GM18873 (cell line): ENCODE data around the gene PLCB3.

Source experiments
- ATAC-seq: cut with Tn5 transposase; IDR thresholded peaks from one replicate; pipeline ENCODE4 v1.9.1; 2021; ENCODE audit warnings: mild to moderate bottlenecking, moderate library complexity, moderate number of reproducible peaks; ENCODE audit not compliant: unreplicated experiment, low FRiP score

The PLCB3 gene

DNA sequence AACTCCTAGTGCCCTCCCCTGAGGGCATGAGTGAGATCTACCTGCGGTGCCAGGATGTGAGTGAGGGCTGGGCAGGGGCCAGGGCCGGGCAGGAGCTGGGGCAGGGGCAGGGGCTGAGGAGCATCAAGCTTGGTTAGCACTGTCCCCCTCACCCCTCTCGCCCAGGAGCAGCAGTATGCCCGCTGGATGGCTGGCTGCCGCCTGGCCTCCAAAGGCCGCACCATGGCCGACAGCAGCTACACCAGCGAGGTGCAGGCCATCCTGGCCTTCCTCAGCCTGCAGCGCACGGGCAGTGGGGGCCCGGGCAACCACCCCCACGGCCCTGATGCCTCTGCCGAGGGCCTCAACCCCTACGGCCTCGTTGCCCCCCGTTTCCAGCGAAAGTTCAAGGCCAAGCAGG, 31.1 kb upstream of the PLCB3 start:
- no peak for ATAC-seq

DNA sequence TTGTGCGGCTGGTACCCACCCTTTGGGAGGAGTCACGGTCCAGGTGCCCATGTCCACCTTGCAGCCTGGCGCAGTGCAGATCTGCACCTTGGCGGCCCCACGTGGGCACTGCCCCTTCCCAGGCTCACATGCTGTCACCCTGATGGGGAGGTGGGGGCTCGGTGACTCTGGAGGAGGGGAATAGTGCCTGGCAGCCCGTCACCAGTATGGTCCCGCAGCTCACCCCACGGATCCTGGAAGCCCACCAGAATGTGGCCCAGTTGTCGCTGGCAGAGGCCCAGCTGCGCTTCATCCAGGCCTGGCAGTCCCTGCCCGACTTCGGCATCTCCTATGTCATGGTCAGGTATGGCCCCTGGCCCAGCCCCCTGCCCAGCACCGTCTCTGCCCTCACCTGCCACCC, 30.5 kb upstream of the PLCB3 start:
- ATAC-seq: no peak

DNA sequence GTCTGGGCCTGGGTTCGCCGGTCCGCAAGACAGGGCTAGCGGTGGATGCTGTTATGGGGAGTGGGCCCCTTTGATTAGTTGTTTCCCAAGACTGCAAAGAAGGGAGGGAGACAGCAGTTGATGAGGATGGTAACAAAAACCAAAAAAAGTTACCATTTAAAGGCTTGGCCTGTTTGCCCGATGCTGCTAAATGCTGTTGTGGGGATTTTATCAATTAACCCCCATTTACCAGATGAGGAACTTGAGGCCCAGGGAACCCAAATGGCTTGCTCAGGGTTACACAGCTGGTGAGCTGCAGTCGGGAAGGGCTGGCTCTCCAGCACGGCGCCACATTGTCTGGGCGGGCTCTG, 28.7 kb upstream of the PLCB3 start:
- ATAC-seq: no peak

DNA sequence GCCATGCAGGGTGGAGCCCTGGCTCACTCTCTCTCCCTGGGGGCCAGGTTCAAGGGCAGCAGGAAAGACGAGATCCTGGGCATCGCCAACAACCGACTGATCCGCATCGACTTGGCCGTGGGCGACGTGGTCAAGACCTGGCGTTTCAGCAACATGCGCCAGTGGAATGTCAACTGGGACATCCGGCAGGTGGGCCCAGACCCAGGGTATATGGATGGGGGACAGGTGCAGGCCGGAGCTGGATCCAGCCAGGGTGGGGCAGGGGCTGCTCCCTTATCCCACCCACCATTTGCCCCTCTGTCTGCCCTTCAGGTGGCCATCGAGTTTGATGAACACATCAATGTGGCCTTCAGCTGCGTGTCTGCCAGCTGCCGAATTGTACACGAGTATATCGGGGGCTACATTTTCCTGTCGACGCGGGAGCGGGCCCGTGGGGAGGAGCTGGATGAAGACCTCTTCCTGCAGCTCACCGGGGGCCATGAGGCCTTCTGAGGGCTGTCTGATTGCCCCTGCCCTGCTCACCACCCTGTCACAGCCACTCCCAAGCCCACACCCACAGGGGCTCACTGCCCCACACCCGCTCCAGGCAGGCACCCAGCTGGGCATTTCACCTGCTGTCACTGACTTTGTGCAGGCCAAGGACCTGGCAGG, 28.2 kb upstream of the PLCB3 start:
- no peak for ATAC-seq

DNA sequence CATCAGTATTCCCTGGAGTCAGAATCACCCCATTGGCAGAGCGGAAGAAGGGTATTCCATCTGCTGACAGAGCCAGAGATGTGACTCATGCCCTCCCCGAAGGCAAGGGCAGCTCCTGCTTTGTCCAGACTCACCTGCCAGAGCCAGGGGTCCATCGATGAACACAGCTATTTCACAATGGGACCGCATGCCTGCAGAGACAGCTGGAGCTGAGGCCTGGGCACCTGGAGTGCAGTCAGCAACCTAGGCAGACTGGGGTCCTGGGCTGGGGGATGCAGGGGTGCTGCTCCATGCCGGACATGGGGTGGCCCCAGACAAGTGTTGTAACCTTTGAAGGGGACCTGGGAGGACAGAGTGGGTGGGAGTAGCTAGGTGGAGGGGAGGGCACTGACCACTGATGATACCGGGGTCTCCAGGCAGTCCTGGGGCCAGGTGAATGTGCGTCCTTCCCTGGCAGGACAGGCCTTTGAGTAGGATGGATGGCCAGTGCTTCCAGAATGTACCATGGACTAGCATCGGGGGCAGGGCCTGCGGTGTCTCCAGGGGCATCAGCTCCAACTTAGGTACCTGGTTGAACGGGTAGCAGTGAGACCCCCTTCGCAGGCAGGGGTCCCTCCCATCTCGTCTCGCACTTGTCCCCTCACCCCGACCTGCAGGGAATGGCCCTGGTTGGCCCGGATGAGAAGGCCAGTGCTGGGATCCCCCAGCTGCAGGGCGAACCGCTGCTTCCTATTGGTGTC, 27.0 kb upstream of the PLCB3 start:
- no peak for ATAC-seq

DNA sequence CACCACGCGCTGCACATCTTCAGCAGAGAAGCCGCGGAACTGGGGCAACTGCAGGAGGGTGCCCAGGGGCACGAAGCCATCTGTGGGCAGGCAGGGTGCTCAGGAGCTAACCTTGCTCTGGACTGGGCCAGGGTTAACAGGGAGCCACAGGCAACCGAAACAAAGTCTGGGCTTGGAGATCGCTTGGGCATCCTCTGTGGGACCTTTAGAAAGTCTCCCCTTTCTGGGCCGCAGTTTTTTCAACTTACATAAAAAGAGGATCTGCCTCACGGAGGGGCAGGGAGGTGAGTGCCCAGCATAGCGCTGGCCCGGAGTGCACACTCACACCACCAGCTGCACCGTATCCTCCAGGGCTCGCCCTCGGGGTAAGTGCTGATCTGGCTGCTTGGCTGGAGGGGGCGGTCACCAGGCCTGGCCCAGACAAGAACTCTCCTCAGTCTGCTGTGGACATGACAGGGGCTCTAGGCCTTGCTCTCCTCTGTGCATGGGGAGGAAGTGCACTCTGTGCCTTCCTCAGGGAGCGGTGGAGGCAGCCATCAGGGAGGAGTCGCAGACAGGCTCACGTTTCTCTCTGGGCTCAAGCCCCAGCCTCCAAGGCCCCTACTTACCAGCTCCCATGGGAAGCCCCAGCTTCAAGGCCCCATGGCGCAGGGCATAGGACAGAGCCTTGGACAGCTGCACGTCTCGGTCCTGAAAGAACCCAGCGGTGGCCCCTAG, 26.3 kb upstream of the PLCB3 start:
- no peak for ATAC-seq

DNA sequence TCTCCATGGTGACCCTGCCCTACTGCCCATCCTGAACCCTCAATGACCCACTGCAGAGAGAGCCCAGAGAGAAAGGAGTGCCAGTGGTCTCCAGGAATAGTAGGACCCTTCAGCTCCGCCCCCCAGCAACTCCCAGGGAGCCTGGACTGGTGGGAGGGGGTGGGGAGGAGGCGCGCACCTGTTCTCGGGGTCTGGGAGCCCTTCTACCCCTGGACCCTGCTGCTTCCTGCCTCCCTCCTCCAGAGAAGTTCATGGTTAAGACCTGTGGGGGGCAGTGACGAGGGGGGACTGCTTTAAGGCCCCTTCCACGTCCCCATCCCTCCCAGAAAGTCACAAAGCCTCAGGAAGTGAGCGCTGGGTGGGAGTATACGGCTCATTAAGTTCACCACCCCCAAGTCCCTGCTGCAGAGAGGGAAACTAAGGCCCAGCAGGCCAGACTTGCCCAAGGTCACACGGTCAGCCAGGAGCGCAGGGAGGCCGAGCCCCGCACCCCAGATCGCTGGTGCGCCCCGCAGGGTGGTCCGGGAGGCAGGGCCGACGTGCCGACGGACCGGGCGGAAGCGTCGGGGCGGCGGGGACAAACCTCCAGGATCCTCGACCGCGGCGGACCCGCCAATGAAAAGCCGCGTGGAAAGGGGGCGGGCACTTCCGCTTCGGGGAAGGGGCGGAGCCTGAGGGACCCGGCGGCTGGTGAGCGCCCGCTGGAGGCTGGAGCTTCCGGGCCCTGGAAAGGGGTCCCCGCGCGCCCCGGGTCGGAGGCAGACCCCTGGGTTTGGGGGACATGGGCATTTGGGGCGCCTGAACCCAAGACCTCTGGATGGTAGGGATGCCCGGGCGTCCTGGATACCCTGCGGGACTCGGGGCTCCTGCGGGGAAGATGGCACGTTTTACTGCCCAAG, 25.5 kb upstream of the PLCB3 start, which contains the start of the genes NUDT22 and TRPT1:
Gene NUDT22 (plus strand): TSS at position 667 of the 899 bp plus-strand sequence. CDS start 379 bp downstream, outside the sequence.
Gene TRPT1 (minus strand): TSS at position 579 of the 899 bp plus-strand sequence. CDS start 326 bp downstream, at position 253.
- no peak for ATAC-seq

DNA sequence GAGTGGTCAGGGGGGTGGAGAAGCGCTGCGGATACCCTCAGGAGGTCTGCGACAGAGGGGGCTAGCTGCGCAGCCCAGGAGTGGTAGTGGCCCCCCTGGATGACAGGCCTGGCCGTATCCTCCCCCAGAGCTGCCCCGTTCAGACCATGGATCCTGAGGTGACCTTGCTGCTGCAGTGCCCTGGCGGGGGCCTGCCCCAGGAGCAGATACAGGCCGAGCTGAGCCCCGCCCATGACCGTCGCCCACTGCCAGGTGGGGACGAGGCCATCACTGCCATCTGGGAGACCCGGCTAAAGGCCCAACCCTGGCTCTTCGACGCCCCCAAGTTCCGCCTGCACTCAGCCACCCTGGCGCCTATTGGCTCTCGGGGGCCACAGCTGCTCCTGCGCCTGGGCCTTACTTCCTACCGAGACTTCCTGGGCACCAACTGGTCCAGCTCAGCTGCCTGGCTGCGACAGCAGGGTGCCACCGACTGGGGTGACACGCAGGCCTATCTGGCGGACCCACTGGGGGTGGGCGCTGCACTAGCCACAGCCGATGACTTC, 24.8 kb upstream of the PLCB3 start:
- no peak for ATAC-seq

DNA sequence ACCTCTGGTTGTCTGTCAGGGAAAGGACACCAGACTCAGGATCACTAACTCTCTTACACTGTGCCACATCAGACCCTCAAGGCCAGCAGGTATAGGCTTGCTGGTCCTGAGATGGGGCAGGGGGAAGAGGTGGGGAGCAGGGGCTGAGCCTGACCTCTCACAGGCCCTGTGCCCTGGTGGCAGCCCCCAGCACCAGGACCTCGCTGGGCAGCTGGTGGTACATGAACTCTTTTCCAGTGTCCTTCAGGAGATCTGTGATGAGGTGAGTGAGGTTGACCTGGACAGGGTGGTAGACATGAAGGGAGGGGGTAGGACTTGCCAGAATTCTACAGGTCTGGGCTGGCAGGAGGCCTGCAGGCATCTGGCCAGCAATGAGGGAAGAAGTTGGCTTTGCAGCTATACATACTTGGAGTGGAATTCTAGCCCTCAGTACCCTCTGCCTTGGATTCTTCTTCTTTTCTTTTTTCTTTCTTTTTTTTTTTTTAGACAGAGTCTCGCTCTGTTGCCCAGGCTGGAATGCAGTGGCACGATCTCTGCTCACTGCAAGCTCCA, 23.8 kb upstream of the PLCB3 start:
- no peak for ATAC-seq

DNA sequence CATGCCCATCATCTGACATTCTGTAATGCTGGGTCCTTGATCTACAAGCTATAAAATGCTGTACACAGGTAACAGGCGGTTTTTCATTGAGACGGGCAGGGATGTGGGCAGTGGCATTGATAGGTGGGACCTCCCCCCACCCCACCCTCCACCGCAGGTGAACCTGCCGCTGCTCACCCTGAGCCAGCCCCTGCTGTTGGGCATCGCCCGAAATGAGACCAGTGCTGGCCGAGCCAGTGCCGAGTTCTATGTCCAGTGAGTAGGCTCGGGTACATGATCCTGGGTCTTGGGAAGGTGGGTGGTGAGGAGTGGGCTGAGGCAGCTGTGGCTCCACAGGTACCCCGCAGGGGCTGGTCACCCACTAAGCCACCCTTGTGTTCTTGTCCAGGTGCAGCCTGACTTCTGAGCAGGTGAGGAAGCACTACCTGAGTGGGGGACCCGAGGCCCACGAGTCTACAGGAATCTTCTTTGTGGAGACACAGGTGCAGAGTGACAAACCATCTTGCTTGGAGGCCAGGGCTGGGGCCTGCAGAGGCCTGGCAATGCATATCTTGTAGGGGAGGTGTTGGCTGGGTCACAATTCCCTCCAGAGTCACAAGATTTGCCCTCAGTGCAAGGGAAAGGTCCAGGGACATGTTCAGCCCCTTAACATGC, 22.1 kb upstream of the PLCB3 start:
- ATAC-seq: no peak

DNA sequence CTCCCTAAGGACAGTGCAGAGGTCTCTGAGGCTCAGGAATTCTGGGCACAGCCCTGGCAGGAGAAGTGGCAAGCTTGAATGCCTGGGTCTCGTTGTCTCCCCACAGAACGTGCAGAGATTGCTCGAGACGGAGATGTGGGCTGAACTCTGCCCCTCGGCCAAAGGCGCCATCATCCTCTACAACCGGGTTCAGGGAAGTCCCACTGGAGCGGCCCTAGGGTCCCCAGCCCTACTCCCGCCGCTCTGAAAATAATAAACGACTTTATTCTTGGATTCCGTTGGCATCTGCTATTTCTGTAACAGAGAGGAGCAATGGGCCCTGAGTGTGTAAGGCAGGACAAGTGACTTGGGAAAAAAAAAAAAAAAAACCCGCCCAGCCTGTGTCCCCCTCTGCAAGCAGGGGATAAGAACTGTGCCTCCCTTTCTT, 21.6 kb upstream of the PLCB3 start:
- no peak for ATAC-seq

DNA sequence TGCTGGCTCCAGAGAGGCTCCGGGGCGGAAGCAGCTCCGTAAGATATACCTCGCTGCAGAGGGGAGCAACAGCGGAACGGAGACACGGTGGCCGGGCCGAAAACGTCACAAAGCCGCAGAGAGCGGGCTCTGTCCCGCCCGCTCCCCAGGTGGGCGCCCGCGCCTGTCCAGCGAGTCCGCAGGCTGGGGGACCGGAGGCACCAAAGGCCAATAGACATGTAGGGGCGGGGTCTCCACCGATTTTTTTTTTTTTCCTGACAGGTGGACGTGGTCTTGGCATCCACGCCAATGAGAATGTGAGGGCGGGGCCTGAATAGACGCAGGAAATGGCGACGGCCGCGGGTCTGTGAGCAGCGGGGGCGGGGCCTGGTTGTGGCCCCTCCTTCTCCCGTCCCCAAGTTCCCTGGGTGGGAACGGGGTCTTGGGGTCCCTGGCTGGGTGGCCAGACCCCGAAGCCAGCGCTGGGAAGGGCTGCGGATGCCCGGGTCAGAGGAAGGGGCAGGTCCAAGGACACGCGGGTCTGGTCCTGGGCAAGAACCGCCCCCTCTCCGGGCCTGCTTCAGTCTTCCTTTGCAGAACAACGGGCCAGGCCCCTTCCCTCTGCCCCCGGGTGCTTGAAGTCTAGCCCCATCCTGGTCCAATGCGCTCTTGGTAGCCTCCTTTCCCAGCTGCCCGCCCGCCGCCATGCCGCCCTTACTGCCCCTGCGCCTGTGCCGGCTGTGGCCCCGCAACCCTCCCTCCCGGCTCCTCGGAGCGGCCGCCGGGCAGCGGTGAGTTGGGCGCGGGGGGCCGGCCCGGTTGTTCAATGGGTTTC, 21.0 kb upstream of the PLCB3 start, which contains the start of gene DNAJC4:
Gene DNAJC4 (plus strand): TSS at position 378 of the 814 bp plus-strand sequence. CDS start 307 bp downstream, at position 685.
- peak; percentile 39 for ATAC-seq

DNA sequence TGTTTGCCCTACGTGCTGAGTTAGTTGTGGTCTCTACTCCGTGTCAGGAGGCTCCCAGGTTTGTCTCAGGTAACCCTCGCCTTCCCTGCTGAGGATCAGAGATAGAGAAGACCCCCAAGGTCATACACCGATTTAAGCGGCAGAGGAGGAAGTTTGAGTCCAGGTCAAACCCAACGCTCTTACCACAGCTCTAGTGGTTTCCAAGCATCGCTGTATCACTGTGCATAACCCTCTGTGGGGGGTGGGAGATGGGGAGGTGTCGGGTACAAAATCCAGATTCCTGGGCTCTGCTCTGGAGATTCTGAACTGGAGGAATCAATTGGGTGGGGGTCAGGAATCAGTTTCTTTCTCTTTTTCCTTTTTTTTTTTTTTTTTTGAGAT, 20.4 kb upstream of the PLCB3 start:
- no peak for ATAC-seq

DNA sequence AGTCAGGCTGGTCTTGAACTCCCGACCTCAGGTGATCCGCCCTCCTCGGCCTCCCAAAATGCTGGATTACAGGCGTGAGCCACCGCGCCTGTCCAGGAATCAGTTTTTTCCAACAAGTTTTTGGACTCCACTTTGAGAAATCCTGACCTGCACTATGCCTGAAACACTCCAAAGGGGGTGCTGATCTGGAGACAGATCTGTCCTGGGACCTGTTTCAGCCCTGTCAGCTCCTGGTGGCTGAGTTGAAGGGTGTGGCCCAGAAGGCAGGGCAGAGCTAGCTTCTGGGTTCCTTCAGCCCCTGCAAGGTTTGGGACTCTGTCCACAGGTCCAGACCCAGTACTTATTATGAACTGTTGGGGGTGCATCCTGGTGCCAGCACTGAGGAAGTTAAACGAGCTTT, 19.8 kb upstream of the PLCB3 start:
- ATAC-seq: no peak

DNA sequence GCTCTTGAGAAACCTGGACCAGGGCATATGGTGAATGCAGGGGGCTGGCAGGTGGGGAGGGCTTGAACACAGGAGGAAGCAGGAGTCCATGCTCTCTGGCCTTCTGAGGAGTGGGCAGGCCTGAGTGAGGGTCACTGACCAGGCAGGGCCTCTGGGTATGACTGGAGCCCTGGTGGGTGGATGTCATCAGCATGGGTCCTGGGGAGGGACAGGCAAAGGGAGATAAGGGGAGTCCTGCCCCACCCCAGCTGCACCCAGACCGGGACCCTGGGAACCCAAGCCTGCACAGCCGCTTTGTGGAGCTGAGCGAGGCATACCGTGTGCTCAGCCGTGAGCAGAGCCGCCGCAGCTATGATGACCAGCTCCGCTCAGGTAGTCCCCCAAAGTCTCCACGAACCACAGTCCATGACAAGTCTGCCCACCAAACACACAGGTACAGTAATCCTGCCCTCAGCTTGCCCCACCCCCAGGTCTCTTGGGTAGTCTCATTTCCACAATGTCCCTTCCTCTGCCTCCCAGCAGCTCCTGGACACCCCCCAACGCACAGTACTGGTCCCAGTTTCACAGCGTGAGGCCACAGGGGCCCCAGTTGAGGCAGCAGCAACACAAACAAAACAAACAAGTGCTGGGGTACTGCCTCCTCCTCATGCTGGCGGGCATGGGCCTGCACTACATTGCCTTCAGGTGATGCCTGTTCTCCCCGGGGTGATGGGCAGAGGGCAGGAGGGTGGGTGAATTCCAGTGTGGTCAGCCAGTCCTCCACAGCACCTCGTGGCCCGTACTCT, 19.0 kb upstream of the PLCB3 start:
- no peak for ATAC-seq

DNA sequence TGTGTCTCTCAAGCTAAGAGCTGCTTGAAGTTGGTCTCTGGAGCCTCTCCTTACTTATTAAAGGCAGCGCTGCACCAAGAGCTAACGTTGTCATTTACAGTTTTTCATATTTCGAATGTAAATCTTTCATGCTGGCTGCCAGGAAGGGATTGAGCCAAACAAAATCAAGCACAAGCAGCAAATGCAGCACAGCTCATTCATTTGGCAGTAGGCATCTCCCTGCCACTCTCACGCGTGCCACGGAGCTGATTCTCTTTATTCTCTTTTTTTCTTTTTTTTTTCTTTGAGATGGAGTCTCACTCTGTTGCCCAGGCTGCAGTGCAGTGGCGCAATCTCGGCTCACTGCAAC, 18.4 kb upstream of the PLCB3 start:
- no peak for ATAC-seq

DNA sequence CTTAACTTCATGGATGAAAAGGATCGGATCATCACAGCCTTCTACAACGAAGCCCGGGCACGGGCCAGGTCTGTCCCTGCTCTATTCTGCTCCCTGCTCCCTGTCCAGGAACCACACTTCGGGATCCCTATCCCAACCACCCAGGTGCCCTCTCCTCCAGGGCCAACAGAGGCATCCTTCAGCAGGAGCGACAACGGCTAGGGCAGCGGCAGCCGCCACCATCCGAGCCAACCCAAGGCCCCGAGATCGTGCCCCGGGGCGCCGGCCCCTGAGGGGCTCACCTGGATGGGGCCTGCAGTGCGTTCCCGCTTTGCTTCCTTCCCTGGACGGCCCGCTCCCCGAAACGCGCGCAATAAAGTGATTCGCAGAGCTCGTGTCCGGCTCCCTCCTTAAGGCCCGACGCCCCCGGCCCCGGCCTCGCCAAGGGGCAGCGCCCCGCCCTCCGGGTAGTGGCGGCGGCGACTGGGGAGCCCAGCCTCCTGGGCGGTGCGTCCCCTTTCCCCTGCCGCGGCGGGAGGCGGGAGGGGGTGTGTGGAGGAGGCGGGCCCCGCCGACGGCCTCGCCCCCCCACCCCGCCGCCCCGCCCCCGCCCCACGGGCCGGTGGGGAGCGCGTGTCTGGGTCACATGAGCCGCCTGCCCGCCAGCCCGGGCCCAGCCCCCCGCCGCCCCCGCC, 17.3 kb upstream of the PLCB3 start, which contains the start of gene VEGFB:
Gene VEGFB (plus strand): TSS at position 672 of the 674 bp plus-strand sequence. CDS start 250 bp downstream, outside the sequence.
- ATAC-seq: no peak
